HepG2 (cell line): Measurements from ENCODE around the gene ADORA2B. TPM values are rescaled to one million over a fixed set of nuclear protein-coding genes. Genes with fewer than 3 reads are reported as not detected.

ENCODE experiments used
- DR1 ChIP-seq: sonication (generic); formaldehyde crosslinking; IDR thresholded peaks from 2 replicates; pipeline ENCODE4 v1.8.0; 2021; ENCODE audit warnings: mild to moderate bottlenecking, missing genetic modification reagents, inconsistent platforms
- FOXJ3 ChIP-seq: sonication (generic); formaldehyde crosslinking; IDR thresholded peaks from 2 replicates; pipeline ENCODE4 v1.4.0; 2020; ENCODE audit warnings: missing genetic modification reagents, mild to moderate bottlenecking, borderline replicate concordance
- MAFG ChIP-seq: sonication (generic); formaldehyde crosslinking; IDR thresholded peaks from 2 replicates; pipeline ENCODE4 v1.5.1; 2020; ENCODE audit warnings: mild to moderate bottlenecking, missing genetic modification reagents
- NFE2L1 ChIP-seq: sonication (generic); formaldehyde crosslinking; IDR thresholded peaks from 2 replicates; pipeline ENCODE4 v1.4.0; 2020; ENCODE audit warnings: missing genetic modification reagents, mild to moderate bottlenecking, borderline replicate concordance
- RAD21 ChIP-seq: fragments of 450-650 bp; formaldehyde crosslinking; IDR thresholded peaks from 2 replicates; pipeline ENCODE4 v1.5.0; 2020; ENCODE audit warnings: mild to moderate bottlenecking
- RFXANK ChIP-seq: IDR thresholded peaks from 2 replicates; pipeline ENCODE4 v1.6.1; 2016
- SOX13 ChIP-seq, 3 experiments: fragments of 450-650 bp in 1 of 3; sonication (generic) in 1 of 3; formaldehyde crosslinking in 1 of 3; IDR thresholded peaks in 2 of 3; conservative IDR thresholded peaks in 1 of 3; 2 replicates each; pipeline versions ENCODE4 v1.5.0 to v1.6.1; 2016 to 2020; ENCODE audit warnings: antibody characterized with exemption in 1 of 3, mild to moderate bottlenecking in 1 of 3, missing compliant biosample characterization in 1 of 3, missing genetic modification reagents in 1 of 3, moderate library complexity in 1 of 3
- SOX6 ChIP-seq, 2 experiments: fragments of 450-650 bp in 1 of 2; sonication (generic) in 1 of 2; formaldehyde crosslinking in 1 of 2; IDR thresholded peaks; 2 replicates each; pipeline versions ENCODE4 v1.4.0 to v1.6.1; 2017 to 2020; ENCODE audit warnings: antibody characterized with exemption in 1 of 2, mild to moderate bottlenecking in 1 of 2, missing genetic modification reagents in 1 of 2
- ZNF10 ChIP-seq: sonication (generic); formaldehyde crosslinking; IDR thresholded peaks from 2 replicates; pipeline ENCODE4 v1.4.0; 2020; ENCODE audit warnings: mild to moderate bottlenecking, low read depth, missing genetic modification reagents, borderline replicate concordance
- ZNF549 ChIP-seq: sonication (generic); formaldehyde crosslinking; IDR thresholded peaks from 2 replicates; pipeline ENCODE4 v1.5.0; 2020; ENCODE audit warnings: missing genetic modification reagents
- ZNF720 ChIP-seq: sonication (generic); formaldehyde crosslinking; IDR thresholded peaks from 2 replicates; pipeline ENCODE4 v1.4.0; 2020; ENCODE audit warnings: missing genetic modification reagents
- ZNF883 ChIP-seq: sonication (generic); formaldehyde crosslinking; IDR thresholded peaks from 2 replicates; pipeline ENCODE4 v1.5.1; 2020; ENCODE audit warnings: mild to moderate bottlenecking, missing genetic modification reagents; ENCODE audit errors: not compliant biosample characterization
- polyA plus RNA-seq, 8 experiments: library from polyadenylated mRNA; depleted of rRNA in 3 of 8; stranded (reverse) in 7 of 8; unstranded in 1 of 8; fragments of >200 nt; fragmentation: Illumina TruSeq in 4 of 8; extraction: Trizol in 4 of 8; gene quantifications; 2 replicates each; pipeline versions ENCODE4 v1.2.1 to v1.2.3, GENCODE V29; 2011 to 2016; ENCODE audit warnings: low read depth in 4 of 8, missing spikeins in 1 of 8, mixed read lengths in 1 of 8; ENCODE audit not compliant: insufficient read depth in 1 of 8
- total RNA-seq, 5 experiments: library from RNA; depleted of rRNA; stranded (reverse); fragments of >200 nt; fragmentation: Illumina TruSeq; extraction: Trizol; gene quantifications; 2 replicates each; pipeline ENCODE4 v1.2.3, GENCODE V29; 2016; ENCODE audit warnings: low read depth in 1 of 5
- TF ChIP-seq, protein P1 (sequence below): sonication (generic); formaldehyde crosslinking; IDR thresholded peaks from 2 replicates; pipeline ENCODE4 v1.9.0; 2021; ENCODE audit warnings: mild to moderate bottlenecking, missing genetic modification reagents
- TF ChIP-seq, protein P2 (sequence below): sonication (generic); formaldehyde crosslinking; IDR thresholded peaks from 2 replicates; pipeline ENCODE4 v1.4.0; 2020; ENCODE audit warnings: mild to moderate bottlenecking, missing genetic modification reagents
- TF ChIP-seq, protein P3 (sequence below): sonication (generic); formaldehyde crosslinking; IDR thresholded peaks from 2 replicates; pipeline ENCODE4 v1.8.0; 2022; ENCODE audit warnings: missing genetic modification reagents, mild to moderate bottlenecking, moderate library complexity, borderline replicate concordance
- TF ChIP-seq, protein P4 (sequence below): sonication (generic); formaldehyde crosslinking; IDR thresholded peaks from 2 replicates; pipeline ENCODE4 v1.8.1; 2023; ENCODE audit warnings: mild to moderate bottlenecking, inconsistent platforms, moderate library complexity, missing genetic modification reagents, borderline replicate concordance

Gene ADORA2B
- total and polyA plus RNA-seq, 2 of the 13 experiments (the other 11 are each of a cell fraction or from before 2014, with no cell fraction given) = 10.4 to 20.0 TPM

DNA sequence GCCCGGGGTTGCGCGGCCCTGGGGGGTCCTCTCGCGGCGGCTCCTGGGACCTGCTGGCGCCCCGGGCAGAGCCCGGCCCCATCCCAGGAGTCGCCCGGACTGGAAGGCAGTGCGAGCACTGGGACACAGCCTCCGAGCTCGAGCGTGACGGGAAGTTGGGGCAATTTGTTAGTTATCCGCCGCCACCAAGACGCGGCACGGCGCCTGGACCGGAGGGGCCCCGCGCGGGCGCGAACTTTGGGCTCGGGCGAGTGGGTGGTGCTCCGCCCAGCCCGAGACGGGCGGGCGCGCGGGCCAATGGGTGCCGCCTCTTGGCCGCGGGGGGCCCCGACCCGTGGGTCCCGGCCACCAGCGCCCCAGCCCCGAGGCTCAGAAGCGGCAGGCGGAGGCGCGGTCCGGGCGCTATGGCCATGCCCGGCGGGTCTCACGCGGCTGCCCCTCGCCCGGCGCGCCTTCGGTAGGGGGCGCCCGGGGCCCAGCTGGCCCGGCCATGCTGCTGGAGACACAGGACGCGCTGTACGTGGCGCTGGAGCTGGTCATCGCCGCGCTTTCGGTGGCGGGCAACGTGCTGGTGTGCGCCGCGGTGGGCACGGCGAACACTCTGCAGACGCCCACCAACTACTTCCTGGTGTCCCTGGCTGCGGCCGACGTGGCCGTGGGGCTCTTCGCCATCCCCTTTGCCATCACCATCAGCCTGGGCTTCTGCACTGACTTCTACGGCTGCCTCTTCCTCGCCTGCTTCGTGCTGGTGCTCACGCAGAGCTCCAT, at the start of gene ADORA2B (continued):
- TF ChIP-seq, protein P1, sequence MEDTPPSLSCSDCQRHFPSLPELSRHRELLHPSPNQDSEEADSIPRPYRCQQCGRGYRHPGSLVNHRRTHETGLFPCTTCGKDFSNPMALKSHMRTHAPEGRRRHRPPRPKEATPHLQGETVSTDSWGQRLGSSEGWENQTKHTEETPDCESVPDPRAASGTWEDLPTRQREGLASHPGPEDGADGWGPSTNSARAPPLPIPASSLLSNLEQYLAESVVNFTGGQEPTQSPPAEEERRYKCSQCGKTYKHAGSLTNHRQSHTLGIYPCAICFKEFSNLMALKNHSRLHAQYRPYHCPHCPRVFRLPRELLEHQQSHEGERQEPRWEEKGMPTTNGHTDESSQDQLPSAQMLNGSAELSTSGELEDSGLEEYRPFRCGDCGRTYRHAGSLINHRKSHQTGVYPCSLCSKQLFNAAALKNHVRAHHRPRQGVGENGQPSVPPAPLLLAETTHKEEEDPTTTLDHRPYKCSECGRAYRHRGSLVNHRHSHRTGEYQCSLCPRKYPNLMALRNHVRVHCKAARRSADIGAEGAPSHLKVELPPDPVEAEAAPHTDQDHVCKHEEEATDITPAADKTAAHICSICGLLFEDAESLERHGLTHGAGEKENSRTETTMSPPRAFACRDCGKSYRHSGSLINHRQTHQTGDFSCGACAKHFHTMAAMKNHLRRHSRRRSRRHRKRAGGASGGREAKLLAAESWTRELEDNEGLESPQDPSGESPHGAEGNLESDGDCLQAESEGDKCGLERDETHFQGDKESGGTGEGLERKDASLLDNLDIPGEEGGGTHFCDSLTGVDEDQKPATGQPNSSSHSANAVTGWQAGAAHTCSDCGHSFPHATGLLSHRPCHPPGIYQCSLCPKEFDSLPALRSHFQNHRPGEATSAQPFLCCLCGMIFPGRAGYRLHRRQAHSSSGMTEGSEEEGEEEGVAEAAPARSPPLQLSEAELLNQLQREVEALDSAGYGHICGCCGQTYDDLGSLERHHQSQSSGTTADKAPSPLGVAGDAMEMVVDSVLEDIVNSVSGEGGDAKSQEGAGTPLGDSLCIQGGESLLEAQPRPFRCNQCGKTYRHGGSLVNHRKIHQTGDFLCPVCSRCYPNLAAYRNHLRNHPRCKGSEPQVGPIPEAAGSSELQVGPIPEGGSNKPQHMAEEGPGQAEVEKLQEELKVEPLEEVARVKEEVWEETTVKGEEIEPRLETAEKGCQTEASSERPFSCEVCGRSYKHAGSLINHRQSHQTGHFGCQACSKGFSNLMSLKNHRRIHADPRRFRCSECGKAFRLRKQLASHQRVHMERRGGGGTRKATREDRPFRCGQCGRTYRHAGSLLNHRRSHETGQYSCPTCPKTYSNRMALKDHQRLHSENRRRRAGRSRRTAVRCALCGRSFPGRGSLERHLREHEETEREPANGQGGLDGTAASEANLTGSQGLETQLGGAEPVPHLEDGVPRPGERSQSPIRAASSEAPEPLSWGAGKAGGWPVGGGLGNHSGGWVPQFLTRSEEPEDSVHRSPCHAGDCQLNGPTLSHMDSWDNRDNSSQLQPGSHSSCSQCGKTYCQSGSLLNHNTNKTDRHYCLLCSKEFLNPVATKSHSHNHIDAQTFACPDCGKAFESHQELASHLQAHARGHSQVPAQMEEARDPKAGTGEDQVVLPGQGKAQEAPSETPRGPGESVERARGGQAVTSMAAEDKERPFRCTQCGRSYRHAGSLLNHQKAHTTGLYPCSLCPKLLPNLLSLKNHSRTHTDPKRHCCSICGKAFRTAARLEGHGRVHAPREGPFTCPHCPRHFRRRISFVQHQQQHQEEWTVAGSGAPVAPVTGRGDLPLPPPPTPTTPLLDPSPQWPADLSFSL (CRISPR knock-in tag) = no peak
- TF ChIP-seq ZNF883 (CRISPR knock-in tag) = peak; percentile 21
- TF ChIP-seq DR1 (CRISPR knock-in tag) = no peak
- TF ChIP-seq, protein P2, sequence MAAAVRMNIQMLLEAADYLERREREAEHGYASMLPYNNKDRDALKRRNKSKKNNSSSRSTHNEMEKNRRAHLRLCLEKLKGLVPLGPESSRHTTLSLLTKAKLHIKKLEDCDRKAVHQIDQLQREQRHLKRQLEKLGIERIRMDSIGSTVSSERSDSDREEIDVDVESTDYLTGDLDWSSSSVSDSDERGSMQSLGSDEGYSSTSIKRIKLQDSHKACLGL (CRISPR knock-in tag) = peak; percentile 93
- no peak; the same call in 1 of the 2 replicates for TF ChIP-seq FOXJ3 (CRISPR knock-in tag)
- TF ChIP-seq NFE2L1 (CRISPR knock-in tag) = no peak
- TF ChIP-seq ZNF10 (CRISPR knock-in tag) = no peak
- no peak for TF ChIP-seq SOX13 (IDR thresholded peaks at IDR 0.05)
- TF ChIP-seq SOX13 (CRISPR knock-in tag; conservative IDR thresholded peaks at IDR 0.05 in 1 of 2, IDR thresholded peaks at IDR 0.05 in 1 of 2) = 0 out of 4 replicates have a peak, but pooled peaks of 1 of the 2 experiments have one; percentile 4
- TF ChIP-seq, protein P3, sequence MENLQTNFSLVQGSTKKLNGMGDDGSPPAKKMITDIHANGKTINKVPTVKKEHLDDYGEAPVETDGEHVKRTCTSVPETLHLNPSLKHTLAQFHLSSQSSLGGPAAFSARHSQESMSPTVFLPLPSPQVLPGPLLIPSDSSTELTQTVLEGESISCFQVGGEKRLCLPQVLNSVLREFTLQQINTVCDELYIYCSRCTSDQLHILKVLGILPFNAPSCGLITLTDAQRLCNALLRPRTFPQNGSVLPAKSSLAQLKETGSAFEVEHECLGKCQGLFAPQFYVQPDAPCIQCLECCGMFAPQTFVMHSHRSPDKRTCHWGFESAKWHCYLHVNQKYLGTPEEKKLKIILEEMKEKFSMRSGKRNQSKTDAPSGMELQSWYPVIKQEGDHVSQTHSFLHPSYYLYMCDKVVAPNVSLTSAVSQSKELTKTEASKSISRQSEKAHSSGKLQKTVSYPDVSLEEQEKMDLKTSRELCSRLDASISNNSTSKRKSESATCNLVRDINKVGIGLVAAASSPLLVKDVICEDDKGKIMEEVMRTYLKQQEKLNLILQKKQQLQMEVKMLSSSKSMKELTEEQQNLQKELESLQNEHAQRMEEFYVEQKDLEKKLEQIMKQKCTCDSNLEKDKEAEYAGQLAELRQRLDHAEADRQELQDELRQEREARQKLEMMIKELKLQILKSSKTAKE (CRISPR knock-in tag) = no peak
- TF ChIP-seq, protein P4, sequence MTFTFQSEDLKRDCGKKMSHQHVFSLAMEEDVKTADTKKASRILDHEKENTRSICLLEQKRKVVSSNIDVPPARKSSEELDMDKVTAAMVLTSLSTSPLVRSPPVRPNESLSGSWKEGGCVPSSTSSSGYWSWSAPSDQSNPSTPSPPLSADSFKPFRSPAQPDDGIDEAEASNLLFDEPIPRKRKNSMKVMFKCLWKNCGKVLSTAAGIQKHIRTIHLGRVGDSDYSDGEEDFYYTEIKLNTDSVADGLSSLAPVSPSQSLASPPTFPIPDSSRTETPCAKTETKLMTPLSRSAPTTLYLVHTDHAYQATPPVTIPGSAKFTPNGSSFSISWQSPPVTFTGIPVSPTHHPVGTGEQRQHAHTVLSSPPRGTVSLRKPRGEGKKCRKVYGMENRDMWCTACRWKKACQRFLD = no peak
- no peak for TF ChIP-seq SOX6 (IDR thresholded peaks at IDR 0.05)
- TF ChIP-seq SOX6 (CRISPR knock-in tag; IDR thresholded peaks at IDR 0.05) = peak; percentile 43
- peak; percentile 82 for TF ChIP-seq RAD21
- no peak for TF ChIP-seq MAFG (CRISPR knock-in tag)
- 0 out of 2 replicates have a peak, but pooled peaks have one; percentile 68 for TF ChIP-seq ZNF720
- 0 out of 2 replicates have a peak, but pooled peaks have one; percentile 46 for TF ChIP-seq RFXANK (CRISPR knock-in tag)
- TF ChIP-seq ZNF549 = no peak
